Inflammatory macrophage (primary cell): ENCODE results near the gene NACC2.
A peak's percentile ranks its signal among the peaks of the same experiment; 100 is the strongest.

Experiments used
- DNase-seq, 2 donors: peaks; one replicate each; pipeline ENCODE4 v3.0.0-alpha.2; 2020 to 2022

Gene NACC2

GRCh38 chr9:136007934-136008692 is 87.0 kb downstream of the NACC2 start:
- DNase-seq: no peak

- DNase-seq: no peak
Observed at GRCh38 chr9:136007276-136007933, 87.7 kb downstream of the NACC2 start.

- DNase-seq: no peak
Observed at GRCh38 chr9:136006169-136006568, 88.9 kb downstream of the NACC2 start.

- DNase-seq: no peak
Observed at GRCh38 chr9:136004712-136005111, 90.4 kb downstream of the NACC2 start.

GRCh38 chr9:136004219-136004618 is 90.9 kb downstream of the NACC2 start:
- DNase-seq: no peak

GRCh38 chr9:136003411-136004218 is 91.5 kb downstream of the NACC2 start:
- DNase-seq: no peak

GRCh38 chr9:136002881-136003280 is 92.2 kb downstream of the NACC2 start:
- DNase-seq: no peak

- DNase-seq: no peak
Observed at GRCh38 chr9:136002215-136002614, 92.9 kb downstream of the NACC2 start.

- DNase-seq: no peak
Observed at GRCh38 chr9:136001231-136001630, 93.9 kb downstream of the NACC2 start.

- DNase-seq: no peak
Observed at GRCh38 chr9:135998410-135999071, 96.5 kb downstream of the NACC2 start.

GRCh38 chr9:135998016-135998380 is 97.1 kb downstream of the NACC2 start:
- no peak for DNase-seq

- peak in 1 of 2 donors; percentile 28 for DNase-seq
Observed at GRCh38 chr9:135997090-135998015, 97.7 kb downstream of the NACC2 start.

GRCh38 chr9:135995816-135996215 is 99.3 kb downstream of the NACC2 start:
- DNase-seq: no peak

- peak; percentile 14 to 23 for DNase-seq
Observed at GRCh38 chr9:135994501-135995192, 100.4 kb downstream of the NACC2 start.

GRCh38 chr9:135993765-135994500 is 101.2 kb downstream of the NACC2 start:
- DNase-seq: no peak

- DNase-seq: no peak
Observed at GRCh38 chr9:135993409-135993742, 101.7 kb downstream of the NACC2 start.

GRCh38 chr9:135992486-135993408 is 102.3 kb downstream of the NACC2 start:
- DNase-seq: peak; percentile 79 to 84

- no peak for DNase-seq
Observed at GRCh38 chr9:135991771-135992170, 103.3 kb downstream of the NACC2 start.
